Left renal cortex interstitium (tissue), 4 donors: Measurements from ENCODE around the gene PHLPP1. TPM values are rescaled to one million over a fixed set of nuclear protein-coding genes. Genes with fewer than 3 reads are reported as not detected.

Experiments used
- polyA plus RNA-seq, 4 donors: library from polyadenylated mRNA; unstranded; fragments of 120-200 nt; gene quantifications; one replicate each; pipeline ENCODE4 v1.2.1, GENCODE V29; 2013; ENCODE audit not compliant: insufficient read length in 4 of 4

The PHLPP1 gene
- polyA plus RNA-seq, 4 donors: 15.5 to 19.9 (median 16.6) TPM

Other genes with a start within 250 kb of the PHLPP1 start
- gene ZCCHC2, start 192.5 kb upstream of the PHLPP1 start, polyA plus RNA-seq: 10 to 100 TPM; 10.5 to 17.8 (median 14.4) TPM